Mesenteric fat pad (tissue), 1 donor: Measurements from ENCODE around the gene PLAC9. TPM values are rescaled to one million over a fixed set of nuclear protein-coding genes. Genes with fewer than 3 reads are reported as not detected.
"Not testable (repeated sequence)": the region's sequence is repeated elsewhere in the genome, so short reads cannot be mapped to it uniquely, and the experiment has no call there.

Experiments used
- DNase-seq: peaks from one replicate; pipeline ENCODE4 v3.0.0-alpha.2; 2020; ENCODE audit warnings: low spot score
- long read RNA-seq: library from polyadenylated mRNA; unstranded; transcript quantifications from one replicate; pipeline ENCODE4 v2.0.0, GENCODE V29; 2020
- total RNA-seq: library from RNA; stranded (reverse); fragmentation: NEBNext Ultra II Directional; extraction: Animal tissue kit (Norgen Biotek cat#: 25700); gene quantifications from one replicate; pipeline ENCODE4 v1.2.1, GENCODE V29; 2021
- donor health status: DM: yes; HTN: yes; CAD: no.

The PLAC9 gene, protein sequence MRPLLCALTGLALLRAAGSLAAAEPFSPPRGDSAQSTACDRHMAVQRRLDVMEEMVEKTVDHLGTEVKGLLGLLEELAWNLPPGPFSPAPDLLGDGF
- total RNA-seq = 94.2 TPM
- long read RNA-seq, transcript PLAC9-201 (4 exons, 785 nt) = major isoform, 15 of 21 reads
- long read RNA-seq, partial matches to known transcripts = 0 of 21 reads
- long read RNA-seq, other reads (novel, unspliced or antisense) = 5 of 21 reads

- DNase-seq = no peak
These were observed at the start of gene PLAC9 for GRCh38 chr10:80132299-80133139. TSS of gene PLAC9 (plus strand) at chr10:80132730. CDS start at chr10:80132763, 33 bp downstream.

GRCh38 chr10:80090121-80090520 lies 42.4 kb upstream of the PLAC9 start:
- DNase-seq = no peak

- no peak for DNase-seq
These were observed 38.3 kb upstream of the PLAC9 start for GRCh38 chr10:80094231-80094630.

DNA sequence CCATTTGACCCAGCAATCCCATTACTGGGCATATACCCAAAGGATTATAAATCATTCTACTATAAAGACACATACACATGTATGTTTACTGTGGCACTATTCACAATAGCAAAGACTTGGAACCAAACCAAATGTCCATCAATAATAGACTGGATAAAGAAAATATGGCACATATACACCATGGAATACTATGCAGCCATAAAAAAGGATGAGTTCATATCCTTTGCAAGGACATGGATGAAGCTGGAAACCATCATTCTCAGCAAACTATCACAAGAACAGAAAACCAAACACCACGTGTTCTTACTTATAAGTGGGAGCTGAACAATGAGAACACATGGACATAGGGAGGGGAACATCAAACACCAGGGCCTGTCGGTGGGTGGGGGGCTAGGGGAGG lies 34.3 kb upstream of the PLAC9 start:
- DNase-seq = not testable (repeated sequence)

DNA sequence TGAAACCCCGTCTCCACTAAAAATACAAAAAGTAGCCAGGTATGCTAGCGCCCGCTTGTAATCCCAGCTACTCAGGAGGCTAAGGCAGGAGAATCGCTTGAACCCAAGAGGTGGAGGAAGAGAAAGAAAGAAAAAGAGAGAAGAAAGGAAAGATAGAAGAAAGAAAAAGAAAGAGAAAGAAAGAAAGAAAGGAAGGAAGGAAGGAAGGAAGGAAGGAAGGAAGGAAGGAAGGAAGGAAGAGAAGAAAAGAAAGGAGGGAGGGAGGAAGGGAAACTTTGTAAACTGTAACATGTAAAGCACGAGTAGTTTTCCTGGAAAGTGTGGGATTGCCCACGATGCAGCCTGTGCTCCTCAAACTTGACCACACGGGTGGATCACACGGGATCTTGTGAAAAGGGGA lies 33.2 kb upstream of the PLAC9 start:
- DNase-seq = not testable (repeated sequence)

- DNase-seq = no peak
These were observed 32.4 kb upstream of the PLAC9 start for GRCh38 chr10:80100116-80100515.

DNA sequence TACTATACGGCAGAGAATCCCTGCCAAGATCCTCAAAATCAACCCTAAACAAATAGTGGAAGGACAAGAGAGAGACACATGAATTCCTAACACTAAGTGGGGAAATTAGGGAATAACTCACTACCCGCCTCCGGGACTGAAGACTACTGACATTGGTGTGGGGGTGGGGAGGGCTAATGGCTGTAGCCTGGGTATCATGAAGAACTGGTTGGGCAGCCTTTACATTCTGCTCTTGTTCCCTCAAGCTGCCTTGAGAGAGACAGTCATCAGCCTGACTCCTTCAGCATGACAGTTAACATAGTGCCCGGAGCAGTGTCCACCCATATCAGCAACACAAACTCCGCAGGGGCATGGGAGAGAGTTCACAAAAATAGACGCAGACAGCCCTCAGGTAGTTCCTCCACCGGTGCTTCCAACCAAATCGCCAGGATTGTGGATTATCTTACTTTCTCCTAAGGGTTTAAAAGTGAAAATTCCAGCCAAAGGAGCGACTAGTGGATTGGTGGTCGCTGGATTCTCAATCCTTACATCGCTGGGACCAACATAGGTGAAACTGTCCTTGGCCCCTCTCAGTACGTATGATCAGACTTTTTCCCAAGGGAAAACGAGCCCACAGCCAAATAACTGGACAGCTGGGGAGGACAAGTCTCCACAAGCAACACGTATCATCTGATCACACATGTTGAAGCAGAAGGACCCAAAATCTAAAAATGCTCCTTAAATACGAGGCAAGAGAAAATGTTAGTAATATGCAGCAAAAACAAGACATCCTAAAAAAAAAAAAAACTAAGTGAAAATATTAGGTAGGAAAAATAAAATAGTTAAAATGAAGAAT lies 31.5 kb upstream of the PLAC9 start:
- DNase-seq = no peak

DNA sequence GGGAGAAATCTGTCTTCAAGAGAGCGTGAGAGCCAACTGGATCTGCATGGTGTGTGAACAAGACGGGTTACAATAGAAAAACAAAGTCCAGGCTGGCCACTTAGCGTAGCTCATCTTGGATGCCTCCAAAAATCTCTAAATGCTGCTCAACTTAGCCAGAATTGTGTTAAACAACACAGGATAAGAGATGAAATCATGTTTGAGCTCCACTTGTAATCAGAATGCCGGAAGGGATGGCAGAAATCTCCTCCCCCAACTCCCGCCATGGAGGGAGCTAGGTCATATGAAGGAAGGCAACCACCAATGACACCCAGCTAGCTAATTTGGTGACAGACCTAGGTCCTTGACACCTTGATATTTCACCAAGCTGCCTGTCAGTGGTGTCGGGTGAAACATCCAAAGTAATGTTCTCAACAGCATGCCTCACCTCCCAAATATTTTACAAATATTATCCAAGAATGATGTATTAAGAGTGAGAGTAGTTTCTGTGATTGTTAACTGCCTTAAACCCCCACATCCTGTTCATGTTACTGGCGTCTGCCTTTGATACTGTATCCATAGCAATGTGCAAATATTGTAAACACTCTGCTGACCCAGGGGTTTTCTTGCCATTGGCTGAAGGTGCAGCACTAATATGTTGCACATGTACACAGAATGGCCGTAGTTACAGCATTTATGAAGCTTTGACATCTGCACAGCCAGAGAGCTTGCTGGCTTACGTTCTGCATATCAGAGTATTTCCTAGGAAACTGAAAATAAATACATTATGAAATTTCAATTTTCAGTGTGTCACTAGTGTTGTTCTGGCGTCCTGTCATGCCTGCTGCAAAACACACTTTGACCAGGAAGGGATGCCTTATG lies 28.2 kb upstream of the PLAC9 start:
- no peak for DNase-seq

GRCh38 chr10:80108576-80109239 lies 23.8 kb upstream of the PLAC9 start:
- no peak for DNase-seq

DNA sequence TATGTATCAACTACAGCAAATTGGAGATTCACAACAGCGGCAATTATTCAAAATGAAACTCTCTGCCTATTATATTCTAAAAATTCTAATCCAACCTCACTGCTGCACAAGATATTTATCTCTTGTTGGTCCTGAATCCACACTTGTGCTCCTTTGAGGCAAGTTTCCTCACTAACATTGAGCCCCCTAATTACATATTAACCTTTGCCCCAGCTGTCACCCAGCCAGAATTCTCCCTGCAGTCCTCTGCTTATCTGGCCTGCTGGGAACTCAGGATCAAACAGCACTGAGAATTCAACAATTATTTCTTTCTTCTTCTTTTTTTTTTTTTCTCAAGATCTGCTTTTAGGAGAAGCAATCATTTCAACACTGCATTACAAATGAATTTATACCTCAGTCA lies 21.5 kb upstream of the PLAC9 start:
- no peak for DNase-seq

DNA sequence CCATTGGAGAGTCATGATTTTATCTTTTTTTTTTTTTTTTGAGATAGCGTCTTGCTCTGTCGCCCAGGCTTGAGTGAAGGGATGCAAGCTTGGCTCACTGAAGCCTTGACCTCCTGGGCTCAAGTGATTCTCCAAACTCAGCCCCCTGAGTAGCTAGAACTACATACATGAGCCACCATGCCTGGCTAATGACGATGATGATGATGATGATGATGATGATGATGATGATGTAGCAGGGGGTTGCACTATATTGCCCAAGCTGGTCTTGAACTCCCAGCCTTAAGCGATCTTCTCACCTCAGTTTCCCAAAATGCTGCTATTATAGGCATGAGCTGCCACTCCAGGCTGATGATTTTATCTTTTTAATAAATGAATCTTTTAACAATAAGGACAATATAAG lies 13.9 kb upstream of the PLAC9 start:
- no peak for DNase-seq

DNA sequence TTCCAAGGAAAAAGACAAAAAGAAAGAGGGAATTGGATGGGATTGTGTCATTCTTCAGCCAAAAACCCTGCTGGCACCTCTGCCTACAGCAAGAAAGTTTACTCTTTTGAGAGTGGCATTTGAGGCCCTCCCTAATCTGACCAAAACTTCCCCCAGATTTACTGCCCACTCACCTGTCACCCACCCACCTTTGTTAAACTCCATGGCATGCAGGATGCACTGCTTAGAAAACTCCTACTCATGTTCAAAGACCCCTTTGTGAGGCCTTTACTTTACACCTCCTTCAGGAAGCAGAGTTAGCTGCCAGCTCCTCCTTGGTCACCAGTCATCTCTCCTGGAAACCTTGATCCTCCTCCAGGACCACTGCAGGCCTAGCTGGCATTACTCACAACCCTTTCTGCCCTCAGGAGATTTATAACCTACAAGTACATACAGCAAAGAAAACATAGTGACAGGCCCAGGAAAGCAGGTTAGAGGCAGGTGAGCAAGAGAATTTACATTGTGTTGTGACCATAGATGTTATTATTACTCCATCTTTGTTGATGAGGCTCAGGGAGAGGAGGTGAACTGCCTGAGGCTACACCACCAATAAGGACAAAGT lies 10.3 kb upstream of the PLAC9 start:
- no peak for DNase-seq

DNA sequence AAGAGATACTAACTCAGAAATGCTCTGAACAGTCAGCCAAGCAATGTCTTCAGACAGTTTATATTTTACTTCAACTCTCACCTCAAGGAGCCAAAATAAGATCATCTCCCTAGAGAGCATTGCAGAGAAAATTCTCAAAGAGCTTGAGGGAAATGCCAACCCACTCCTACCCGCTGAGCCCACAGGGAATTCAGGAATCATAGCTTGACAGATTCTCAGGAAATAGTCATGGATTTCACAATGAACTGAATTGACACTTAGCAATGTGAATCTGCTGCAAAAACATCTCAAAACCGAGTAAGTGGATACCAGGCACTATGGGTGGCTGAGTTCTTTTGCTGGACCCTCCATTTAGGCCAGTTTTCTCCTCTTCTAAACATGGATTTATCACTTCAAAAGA lies 9.8 kb upstream of the PLAC9 start:
- no peak for DNase-seq

DNA sequence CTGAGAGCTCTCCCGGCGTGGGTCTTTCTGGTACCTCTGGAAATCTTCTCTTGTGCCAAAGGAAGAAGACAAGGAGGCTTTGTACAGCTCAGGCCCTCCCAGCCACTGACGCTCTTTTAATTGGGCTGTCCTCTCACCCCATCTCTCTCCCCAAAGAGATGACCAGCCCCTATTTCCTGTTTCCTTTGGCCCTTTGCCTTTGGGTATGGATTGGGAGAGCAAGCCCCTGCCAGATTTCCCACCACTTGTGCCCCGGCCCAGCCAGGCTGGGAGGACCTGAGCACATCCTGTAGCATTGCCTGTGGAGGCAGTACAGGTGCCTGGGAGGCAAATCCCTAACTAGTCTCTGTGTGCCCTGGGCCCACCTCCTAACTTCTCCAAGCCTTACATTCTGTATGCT lies 5.7 kb upstream of the PLAC9 start:
- no peak for DNase-seq

DNA sequence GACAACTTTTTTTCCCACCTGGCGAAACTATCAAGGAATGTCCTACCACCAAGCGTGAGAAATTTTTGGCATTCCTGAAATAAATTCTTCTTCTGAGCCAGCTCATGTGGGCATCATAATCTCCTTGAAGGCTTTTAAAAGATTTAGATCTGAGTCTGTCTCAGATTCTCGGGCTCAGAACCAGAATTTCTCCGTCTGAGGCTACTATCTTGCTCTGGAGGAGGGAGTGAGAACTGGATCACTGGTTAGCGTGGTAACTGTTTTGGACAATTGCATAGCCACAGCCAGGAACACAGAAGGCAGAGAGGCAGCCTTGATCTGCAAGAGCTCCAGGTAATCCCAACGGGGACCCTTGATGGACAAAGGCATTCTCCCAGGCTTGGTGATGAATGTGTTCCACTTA lies 1.0 kb upstream of the PLAC9 start:
- DNase-seq = no peak

- DNase-seq = no peak
These were observed 676 bp downstream of the PLAC9 start for GRCh38 chr10:80133206-80133605.

GRCh38 chr10:80133687-80134086 lies 1.2 kb downstream of the PLAC9 start:
- DNase-seq = not testable (repeated sequence)

DNA sequence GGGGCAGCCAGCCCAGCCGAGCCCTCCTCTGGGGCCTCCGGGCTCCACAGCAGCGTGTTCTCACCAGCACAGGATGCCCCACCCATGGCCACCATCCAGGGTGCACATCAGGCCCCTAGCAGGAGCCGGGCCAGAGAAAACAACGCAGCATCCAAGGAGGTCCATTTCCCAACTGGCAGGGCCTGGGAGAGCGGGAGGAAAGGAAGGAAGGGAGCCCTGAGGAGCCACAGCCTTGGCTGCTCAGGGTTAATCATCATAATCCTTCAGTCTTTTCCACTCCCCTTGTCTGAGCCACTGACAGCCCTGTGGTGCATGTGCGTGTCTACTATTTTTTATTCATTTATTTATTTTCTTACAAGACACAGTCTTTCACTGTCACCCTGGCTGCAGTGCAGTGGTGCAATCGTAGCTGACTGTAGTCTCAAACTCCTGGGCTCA lies 3.6 kb downstream of the PLAC9 start:
- peak; percentile 93 for DNase-seq

DNA sequence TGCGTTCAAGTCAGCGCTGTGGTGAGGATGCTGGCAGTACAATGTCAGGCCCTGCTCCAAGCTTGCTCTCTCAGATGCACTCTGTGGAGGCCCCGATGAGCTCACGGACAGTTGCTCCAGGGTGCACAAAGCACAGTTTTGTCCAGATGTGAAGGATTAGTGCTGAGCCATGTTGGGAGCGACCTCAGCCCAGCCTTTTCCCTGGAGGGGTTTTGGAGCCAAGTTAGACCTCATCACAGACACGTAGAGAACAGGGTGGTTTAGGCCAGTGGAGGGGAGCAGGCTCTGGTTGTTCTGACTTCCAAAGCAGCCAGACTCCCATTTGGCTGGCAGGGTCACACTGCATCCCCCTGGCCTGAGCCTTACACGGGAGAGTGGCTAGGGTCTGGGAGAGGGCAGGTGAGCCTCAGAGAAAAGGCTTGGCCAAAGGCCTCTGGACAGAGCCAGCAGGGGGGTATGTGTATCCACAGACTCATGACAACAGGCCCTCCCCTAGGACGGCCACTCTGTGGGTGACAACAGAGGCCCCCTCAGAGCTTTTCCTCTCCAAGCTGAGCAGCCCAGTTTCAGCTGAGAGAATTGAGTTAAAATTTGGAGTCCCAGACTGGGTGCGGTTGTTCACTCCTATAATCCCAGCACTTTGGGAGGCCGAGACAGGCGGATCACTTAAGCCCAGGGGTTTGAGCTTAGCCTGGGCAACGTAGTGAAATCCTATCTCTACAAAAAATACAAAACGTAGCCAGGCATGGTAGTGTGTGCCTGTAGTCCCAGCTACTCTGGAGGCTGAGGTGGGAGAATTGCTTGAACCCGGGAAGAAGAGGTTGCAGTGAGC lies 4.7 kb downstream of the PLAC9 start:
- DNase-seq = no peak
